Measurements from ENCODE around the gene KCNJ15.

Gene KCNJ15

DNA sequence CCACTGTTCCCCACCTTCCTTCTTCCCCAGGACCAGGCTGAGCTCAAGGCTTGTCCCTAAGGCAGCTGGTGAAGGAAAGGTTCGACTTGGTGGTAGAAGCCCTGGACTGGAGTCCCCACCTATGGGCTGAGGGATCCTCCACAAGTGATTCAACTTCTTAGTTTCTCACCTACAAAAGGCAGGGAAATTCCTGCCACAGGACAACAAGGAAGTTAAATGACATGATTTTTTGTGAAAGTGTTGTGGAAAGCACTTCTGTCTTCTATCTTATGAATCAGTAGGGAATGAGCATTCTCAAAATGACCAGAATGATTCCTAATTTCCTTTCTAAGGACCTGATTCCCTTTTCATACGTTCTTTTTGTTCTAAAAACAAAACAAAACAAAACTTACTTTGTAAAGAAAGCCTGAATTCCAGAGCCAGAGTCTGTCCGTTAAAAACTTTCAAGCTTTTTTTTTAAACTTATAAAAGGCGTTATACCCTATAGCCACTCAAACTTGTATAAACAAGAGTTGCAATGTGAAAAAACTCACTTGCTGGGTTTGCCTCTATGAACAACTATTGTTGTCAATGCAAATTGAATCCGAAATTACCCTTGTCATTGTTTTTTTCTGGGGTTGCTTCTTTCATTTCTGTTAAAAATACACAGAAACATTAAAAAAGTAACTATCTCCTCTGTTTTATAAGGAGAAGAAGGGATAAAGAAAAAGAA lies 12.2 kb downstream of the KCNJ15 start:
- DNase-seq: no peak

DNA sequence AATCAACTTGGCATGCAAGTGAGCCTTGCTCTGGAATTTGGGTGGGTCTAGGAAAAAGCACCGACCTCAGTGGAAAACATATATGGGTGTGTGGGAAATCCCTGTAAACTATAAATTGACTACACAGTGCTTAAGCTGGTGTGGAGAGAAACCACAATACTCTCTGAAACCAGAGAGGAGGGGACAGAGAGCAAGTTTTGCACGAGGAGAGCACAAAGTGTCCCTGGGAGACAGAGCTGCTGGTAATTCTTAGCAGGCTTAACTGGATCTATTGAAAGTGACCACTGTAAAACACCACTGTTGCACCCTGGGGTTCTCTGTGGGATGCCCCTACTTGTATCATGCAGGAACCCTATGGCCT lies 12.8 kb downstream of the KCNJ15 start:
- DNase-seq: no peak

DNA sequence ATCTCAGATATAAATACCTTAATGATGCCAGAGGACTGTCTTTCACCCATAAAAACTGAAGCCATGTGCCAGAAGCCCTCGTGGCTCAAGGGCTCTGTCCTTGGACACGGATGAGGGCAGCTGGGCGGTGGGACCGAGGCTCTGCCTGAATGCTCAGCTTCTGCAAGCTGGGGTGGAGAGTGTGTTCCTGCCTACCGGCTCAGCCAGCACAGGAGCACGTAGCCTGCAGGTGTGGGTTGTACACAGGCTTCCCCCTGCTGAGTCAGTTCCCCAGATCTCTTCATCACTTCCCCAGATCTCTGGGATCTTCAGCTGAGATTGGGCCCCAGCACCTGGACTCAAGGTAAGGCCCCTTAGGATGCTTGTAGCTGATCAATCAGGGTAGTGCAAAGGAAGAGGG lies 15.4 kb downstream of the KCNJ15 start:
- no peak for DNase-seq

DNA sequence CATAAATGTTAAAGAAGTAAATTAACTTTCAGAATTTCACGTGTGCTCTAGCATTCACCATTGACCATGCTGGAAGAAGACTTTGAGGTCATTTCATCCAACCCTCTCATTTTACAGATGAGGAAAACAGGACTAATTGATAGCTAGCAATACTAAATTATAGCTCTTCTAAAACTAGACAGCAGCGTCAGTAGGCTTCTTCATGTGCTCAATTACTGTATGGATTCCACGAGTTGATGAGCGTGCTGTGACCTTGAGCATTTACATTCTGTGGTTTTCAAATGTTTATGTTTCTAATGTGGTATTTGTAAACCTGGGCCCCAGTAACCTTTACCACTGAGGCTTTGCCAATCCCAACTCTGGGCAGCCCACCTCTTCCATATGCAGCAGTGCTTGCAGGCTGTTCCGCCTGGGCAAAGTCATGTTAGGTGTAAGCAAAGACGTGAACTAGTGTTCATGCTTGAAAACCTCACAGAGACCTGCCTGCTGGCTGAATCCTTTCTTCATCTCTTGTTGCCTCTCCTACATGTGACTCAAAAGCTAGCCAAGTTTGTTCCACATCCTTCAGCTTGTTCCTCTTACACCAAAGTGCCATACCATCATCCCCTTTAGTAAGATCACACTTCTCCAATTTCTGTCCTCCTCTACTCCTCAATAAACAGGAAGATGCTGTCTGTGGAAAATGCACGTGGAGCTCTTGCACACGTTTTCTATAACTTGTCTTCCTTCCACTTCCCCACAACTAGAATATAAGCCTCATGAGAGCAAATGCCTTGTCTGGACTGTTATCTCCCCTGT lies 17.2 kb downstream of the KCNJ15 start:
- no peak for DNase-seq

DNA sequence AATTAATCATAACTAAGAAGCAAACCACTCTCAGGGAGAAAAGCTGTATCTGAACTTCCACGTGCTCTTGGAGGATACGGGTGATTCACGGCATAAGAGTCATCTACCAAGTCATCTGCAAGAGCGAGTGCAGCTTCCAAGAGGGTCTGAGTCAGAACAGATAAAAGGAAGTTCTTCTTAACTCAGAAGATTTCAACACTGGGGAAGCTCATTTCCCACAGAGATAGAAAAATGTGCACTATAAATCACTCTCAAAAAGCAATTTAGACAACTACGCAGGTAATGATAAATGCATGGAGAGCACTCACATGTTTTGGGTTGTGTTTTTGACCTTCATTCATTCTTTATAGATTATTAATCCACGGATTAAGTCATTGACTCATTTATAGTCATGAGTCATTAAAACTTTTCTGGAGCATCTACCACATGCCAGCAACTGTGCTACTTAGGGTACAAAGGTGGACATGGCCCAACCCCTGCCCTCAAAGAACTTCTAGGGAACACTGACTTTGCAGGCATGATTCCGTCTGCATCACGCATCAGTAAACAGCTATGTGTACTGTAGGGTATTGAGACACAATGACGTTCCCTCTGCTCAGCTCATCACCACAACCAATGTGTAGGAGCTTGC lies 20.8 kb downstream of the KCNJ15 start:
- DNase-seq: no peak

DNA sequence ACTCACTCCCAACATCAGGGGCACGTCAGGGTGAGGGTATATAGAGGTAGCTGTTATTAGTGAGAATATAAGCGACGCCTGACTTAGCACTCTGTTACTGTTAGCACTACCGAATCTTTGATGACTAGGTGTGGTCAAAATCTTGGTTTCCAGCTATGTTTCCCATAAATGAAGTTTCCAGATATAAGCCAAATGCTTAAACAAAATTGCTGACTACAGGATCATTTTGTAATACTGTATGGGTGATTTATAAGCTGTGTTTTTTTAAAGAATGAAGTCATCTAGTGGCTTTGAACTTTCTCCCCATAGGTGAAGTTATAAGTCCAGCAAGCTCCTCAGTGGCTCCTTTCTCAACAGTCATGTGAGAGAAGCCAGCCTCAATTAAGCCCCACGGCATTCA lies 23.7 kb downstream of the KCNJ15 start:
- no peak for DNase-seq

DNA sequence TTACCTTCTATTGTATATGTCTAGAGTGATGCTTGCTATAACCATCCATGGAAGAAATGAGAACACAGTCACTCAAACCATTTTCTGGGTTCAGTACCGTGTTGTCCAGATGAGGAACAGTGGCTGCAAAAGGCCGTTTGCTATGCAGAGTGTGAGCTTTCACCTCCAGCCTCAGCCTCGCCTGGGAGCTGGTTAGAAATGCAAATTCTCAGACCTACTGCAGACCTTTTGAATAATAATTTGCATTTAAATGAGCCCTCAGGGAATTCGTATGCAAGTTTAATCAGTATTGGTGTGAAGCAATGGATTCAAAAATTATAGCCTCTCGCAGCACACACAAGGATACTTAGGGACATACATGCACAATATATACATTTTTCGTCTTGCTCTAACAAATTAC lies 24.1 kb downstream of the KCNJ15 start:
- no peak for DNase-seq

DNA sequence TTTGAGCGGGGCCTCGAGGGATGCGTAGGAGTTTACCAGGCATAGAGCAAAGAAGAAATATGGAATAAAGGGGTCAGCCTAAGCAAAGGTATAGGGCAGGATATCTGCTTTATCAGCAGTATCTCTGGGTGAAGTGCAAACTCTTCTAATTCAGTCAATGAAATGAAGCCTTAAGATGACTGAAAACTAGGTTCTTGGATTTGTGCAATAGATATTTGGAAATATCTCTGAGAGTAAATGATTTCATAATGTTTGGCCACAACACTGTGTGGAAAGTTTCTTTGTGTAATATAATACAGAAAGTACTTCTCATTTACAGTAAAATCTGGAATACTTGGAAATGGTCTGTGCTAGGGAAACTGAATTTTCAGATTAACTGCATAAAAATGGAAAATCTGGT lies 26.1 kb downstream of the KCNJ15 start:
- DNase-seq: no peak

DNA sequence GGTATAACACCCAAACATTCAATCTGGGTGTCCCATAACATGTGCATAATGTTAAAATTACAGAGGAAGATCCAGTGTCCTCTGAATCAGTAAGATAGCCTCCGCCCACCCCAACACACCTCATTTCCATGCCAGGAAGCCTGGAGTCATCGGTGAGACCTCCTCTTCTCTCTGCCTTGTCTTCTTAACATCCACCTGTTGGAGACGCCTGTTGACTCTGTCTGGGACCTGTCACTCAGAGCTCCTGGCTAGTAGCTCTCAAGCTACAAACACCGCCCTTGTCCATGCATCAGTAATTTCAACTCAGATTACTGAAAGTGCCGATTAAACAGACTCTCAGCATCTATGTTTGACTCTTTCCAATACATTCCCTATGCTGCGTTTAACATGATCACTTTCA lies 27.4 kb downstream of the KCNJ15 start:
- no peak for DNase-seq

DNA sequence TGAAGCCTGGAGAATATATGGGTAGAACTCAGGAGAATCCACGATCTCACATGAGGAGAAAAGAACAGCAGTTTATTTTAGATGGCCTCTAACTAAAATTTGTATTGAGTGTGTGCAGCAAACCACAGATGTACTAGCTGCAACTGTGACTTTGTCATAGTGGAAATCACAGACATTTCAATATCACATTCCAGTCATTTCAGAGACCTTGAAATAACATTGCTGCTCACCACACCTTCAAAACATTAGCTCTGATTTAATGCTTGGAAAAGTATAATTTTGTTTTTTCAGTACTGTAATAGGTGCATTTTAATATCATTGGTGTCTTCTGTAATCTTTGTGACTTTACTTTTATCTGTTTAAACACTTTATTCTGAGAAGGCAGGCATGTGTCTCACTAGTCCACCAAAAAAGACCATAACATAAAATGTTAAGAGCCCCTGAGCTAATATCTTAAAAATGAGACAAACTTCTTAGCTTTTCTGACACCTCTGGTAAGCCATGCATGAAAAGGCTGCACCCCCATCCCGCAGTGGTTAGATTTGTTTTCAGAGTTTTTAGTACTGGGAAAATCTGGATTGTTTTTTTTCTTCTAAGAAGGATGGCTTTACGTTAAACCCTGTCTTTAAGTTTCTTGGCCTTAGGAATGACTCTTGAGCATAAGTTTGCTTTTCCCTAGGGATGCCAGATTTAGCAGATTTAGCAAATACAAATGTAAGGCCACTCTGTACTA lies 30.1 kb downstream of the KCNJ15 start:
- DNase-seq: no peak

DNA sequence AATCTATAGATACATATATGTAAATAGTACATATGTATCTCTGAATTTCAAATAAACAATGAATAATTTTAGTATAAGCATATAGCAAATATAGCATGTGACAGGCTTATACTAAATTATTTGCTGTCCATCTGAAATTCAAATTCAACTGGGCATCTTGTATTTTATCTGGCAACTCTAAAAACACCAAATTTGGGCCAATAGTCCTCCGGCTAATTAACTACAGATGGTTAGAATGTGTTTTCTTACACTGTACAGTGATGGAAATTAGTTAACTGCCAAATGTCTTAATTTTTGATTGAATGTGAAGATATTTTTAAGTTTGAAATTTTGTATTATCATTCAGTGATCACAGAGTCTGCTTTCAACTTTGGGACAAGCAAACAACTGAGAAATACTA lies 30.7 kb downstream of the KCNJ15 start:
- no peak for DNase-seq

DNA sequence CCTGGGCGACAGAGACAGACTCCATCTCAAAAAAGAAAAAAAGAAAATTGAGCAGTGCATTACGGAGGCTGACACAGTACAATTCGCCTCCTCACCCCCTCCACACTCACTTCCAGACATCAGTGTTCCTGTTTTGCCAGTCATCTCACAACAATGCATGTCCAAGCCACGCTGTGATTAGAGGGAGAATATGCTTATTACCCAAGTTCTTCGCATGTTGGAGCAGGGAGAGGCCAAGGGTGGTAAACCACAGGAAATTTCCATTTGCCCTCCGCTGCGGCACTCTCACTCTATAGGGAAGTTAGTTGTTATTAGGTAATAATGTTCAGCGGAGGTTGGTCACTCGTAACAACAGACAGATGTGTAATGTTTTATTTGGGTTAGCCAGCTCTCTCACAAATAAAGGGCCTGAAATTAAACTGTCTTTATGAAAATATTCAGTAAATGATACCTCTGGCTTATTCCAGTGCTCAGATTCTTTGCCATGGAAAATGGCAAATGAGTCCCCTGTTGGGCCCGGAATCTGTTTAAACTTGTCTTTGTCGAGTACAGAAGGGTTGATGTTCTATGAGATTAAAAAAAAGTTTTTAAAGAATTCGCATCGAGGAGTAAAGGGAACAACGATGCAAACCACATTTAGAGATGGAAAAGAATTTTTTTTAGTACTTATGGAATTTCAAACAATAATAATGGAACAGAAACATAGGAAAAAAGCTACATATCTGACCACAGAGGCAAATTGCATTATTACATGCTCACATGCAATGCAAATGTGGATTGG lies 33.1 kb downstream of the KCNJ15 start:
- no peak for DNase-seq

DNA sequence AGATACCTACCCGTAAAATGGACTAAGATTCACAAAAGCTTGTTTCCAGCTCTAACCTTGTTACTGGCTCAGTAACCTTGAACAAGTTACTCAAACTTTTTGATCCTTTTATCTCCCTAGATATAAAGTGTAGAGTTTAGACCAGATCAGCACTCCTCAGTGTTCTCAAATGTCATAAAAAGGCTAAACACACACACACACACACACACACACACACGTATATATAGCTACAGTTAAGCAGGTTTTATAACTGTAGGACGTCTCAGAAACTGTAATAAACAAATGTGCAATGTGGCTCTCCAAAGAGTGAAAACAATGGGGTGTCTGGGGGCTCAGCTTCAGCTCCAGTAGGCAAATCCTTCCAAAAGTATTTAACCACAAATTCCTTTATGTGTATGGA lies 34.0 kb downstream of the KCNJ15 start:
- DNase-seq: no peak

DNA sequence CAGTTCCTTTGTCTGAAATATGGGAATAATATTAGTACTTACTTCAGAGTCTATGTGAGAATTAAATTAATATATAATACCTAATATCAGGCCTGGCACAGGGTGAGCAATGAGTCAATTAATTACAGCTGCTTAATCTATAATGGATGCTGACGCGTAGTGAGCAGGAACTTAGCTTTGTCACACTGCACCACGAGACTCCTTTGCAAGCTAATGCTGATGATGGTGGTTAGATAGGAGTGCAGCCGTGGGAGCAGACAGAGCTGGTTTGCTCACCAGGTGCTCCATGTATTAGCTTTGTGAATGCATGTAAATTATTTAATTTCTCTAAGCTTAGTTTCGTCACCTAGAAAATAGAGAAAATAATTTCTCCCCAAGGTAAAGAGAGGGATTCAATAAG lies 35.1 kb downstream of the KCNJ15 start:
- no peak for DNase-seq

DNA sequence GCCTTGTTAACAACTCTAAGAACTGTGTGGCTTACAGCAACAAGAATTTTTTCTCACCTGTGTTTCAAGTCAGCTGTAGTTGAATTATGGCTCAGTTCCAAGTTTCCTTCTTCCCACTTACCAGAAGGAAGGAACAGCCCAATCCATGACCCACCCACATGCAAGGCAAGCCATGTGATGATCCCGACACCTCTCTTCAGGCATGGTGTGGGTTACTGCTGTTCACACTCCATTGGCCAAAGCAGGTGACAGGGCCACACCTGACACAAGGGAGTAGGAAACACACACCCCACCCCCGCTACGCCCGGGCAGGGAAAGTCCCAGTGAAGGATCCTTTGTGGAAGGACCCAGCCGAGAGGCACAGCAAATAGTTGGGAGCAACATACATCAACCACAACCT lies 36.3 kb downstream of the KCNJ15 start:
- DNase-seq: no peak

DNA sequence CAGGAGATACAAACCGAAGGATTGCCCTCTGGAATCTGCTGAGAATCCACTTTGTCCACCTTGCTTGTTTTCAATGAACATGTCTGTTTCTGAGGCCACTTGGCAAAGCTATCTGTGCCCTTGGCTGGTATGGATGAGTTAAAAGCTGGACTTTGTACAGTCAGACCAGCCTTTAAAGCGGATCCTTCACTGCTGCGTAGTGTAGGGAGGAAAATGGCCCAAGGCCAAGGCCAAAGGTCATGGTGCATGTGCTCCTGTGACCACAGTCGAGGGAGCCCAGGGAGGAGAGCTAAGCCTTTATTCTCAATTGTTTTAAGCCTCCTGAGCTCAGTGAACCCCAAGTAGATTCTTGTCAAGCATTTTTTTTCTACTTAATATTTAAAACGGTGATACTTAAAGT lies 37.0 kb downstream of the KCNJ15 start:
- DNase-seq: no peak

DNA sequence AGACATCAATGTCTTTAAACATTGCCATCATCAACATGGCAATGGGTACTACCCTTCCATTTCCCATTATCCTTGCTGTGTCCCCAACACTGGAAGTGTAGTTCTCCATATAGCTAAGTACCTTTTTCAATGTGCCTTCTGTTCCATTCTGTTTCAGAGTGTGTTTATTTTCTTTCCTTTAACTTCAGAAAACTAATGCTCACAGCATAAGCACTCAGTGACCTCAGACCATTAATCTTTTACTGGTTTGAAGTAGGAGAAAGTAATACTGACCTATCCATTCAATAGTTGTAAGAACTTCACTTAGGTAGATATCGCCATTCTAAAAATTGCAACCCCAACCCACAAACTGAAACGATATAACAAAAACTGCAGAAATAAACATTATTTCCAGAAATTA lies 37.8 kb downstream of the KCNJ15 start:
- no peak for DNase-seq

DNA sequence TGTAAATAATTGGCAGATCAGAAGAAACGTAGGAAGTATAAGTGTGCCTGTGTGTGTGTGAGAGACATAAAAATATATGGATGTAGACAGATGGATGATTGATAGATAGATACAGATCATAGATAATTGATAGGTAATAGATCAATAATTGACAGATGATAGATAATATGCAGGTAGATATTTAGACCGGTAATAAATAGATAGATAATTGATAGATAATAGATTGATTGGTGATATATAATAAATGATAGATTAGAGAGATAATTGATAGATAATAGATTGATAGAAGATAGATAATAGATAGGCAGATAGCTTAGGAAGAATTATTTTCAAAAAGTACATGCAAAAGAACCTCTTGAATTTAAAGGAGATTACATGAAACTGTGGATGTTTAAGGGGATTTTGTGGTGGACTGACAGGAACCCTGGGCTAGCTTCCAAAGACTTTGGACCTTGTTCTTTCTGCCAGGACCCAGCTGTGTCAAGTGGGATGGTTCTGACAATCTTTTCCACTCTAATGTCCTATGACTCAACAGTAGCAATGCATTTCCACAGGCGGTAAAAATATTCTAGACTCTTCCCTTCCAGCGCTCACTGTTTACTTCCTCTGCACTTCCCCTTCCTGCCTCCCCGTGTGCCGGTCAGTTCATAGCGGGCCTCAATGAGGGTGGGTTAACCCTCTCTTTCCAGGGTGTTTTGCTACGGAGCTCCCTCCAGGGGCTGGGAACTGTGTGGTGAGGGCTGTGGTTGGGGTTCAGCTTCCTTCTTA lies 39.4 kb downstream of the KCNJ15 start:
- DNase-seq: no peak

DNA sequence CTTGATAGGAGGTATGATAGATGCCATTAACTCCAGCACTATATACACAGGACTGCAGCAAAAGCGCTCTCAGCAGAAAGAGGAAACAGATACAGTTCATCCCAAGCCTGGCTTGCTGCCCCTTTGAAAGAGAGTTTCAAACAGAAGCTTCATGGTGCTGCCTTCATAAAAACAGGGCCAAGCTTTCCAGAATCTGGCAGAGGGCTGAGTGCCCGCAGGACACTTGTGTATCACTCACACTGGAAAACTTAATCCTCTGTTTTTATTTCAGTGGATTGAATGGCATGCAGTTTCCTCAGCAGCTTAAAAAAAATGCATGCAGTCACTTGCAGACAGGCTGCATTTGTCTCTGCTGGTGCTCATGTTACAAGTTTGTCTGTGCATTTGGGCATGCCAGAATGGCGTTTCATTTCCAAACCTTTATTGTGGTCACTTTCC lies 40.4 kb downstream of the KCNJ15 start:
- no peak for DNase-seq

DNA sequence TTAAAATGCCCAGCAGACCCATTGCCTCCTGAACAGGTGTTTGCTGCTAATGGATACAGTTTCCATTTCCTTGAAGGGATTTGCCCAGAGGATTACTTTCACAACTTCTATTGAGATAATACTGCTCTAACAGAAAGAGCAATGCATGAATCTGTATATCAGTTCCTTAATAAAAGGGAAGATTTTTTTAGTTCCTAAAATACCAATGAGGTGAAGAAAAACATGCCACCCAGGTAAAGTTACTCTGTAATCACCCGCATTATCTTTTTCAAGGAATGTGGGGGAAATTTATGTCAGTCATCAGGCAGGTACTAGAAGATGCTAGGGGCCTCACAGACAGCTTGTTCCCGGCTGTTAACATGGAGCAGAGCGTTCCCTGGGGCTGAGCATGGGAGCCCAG lies 41.1 kb downstream of the KCNJ15 start:
- DNase-seq: no peak

DNA sequence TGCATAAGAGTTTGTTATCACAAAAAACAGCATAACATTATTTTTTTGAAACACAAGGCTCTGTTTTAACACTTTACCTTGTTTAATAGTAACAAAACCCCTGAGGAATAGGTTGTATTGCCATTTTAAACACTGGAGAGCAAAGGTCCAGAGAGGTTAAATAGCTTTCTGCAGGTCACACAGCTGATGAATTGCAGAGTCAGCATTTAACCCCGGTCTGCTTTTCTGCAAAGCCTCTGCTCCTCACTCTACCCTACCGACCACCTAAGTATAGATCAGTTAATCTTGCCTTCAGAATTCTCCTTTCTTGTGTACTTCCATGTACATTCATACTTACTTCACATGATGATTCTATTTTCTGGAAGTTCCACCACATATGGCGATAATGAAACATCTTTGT lies 42.0 kb downstream of the KCNJ15 start:
- DNase-seq: no peak

DNA sequence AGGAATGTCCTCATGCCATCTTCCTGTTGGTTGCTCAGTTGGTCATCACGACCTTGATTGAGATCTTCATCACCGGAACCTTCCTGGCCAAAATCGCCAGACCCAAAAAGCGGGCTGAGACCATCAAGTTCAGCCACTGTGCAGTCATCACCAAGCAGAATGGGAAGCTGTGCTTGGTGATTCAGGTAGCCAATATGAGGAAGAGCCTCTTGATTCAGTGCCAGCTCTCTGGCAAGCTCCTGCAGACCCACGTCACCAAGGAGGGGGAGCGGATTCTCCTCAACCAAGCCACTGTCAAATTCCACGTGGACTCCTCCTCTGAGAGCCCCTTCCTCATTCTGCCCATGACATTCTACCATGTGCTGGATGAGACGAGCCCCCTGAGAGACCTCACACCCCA lies 42.9 kb downstream of the KCNJ15 start:
- DNase-seq: no peak
